Mesendoderm (in vitro differentiated cells): ENCODE data around the gene HLA-DRB1.

Experiments
- DNase-seq: peaks from one replicate; pipeline ENCODE4 v3.0.0; 2013
- H2AK5ac ChIP-seq: 2 replicates; pipeline ENCODE4 v1.6.1; 2013; ENCODE audit warnings: low read length, inconsistent platforms
- H2BK120ac ChIP-seq: 2 replicates; pipeline ENCODE4 v1.6.1; 2013; ENCODE audit warnings: low read depth, mild to moderate bottlenecking, low read length, moderate library complexity, mixed read lengths
- H2BK15ac ChIP-seq: replicated peaks from 2 replicates; pipeline ENCODE4 v1.6.1; 2013; ENCODE audit warnings: low read depth, mild to moderate bottlenecking, moderate library complexity
- H2BK5ac ChIP-seq: 2 replicates; pipeline ENCODE4 v1.6.1; 2013; ENCODE audit warnings: low read length, inconsistent platforms
- H3K18ac ChIP-seq: 2 replicates; pipeline ENCODE4 v1.6.1; 2013; ENCODE audit warnings: mild to moderate bottlenecking, low read length, mixed read lengths
- H3K23ac ChIP-seq: one replicate; pipeline ENCODE4 v1.6.1; 2013; ENCODE audit warnings: low read length
- H3K27ac ChIP-seq: 2 replicates; pipeline ENCODE4 v1.5.1; 2013; ENCODE audit warnings: low read depth, mild to moderate bottlenecking, inconsistent platforms, low read length, moderate library complexity
- H3K27me3 ChIP-seq: 2 replicates; pipeline ENCODE4 v1.6.1; 2013; ENCODE audit warnings: low read length, control low read depth, mild to moderate bottlenecking, inconsistent platforms; ENCODE audit not compliant: insufficient read depth, poor library complexity
- H3K36me3 ChIP-seq: 2 replicates; pipeline ENCODE4 v1.6.1; 2013; ENCODE audit warnings: low read length, inconsistent platforms; ENCODE audit not compliant: control insufficient read depth, insufficient read depth
- H3K4ac ChIP-seq: one replicate; pipeline ENCODE4 v1.6.1; 2013; ENCODE audit warnings: low read depth, mild to moderate bottlenecking, low read length, moderate library complexity
- H3K4me1 ChIP-seq: 2 replicates; pipeline ENCODE4 v1.6.1; 2013; ENCODE audit warnings: low read depth, low read length, inconsistent platforms; ENCODE audit not compliant: control insufficient read depth
- H3K4me2 ChIP-seq: 2 replicates; pipeline ENCODE4 v1.6.1; 2013; ENCODE audit warnings: low read length
- H3K4me3 ChIP-seq: 2 replicates; pipeline ENCODE4 v1.5.1; 2013; ENCODE audit warnings: mild to moderate bottlenecking, low read length
- H3K56ac ChIP-seq: one replicate; pipeline ENCODE4 v1.6.1; 2013; ENCODE audit warnings: low read length
- H3K79me1 ChIP-seq: 2 replicates; pipeline ENCODE4 v1.6.1; 2013; ENCODE audit warnings: low read length, inconsistent platforms
- H3K79me2 ChIP-seq: 2 replicates; pipeline ENCODE4 v1.6.1; 2013; ENCODE audit warnings: mild to moderate bottlenecking, low read length; ENCODE audit not compliant: control insufficient read depth, insufficient read depth
- H3K9ac ChIP-seq: 2 replicates; pipeline ENCODE4 v1.6.1; 2013; ENCODE audit warnings: low read length, inconsistent platforms
- H4K5ac ChIP-seq: one replicate; pipeline ENCODE4 v1.6.1; 2013; ENCODE audit warnings: low read length
- H4K8ac ChIP-seq: one replicate; pipeline ENCODE4 v1.6.1; 2013; ENCODE audit warnings: low read depth, mild to moderate bottlenecking, control low read depth, low read length, moderate library complexity
- WGBS: extraction: QIAGEN DNeasy Blood & Tissue Kit; methylation state at CpG from one replicate; pipeline ENCODE4 v1.1.7; 2013; ENCODE audit warnings: low lambda C conversion rate, missing lambda C conversion rate; ENCODE audit not compliant: insufficient coverage; ENCODE audit errors: extremely low coverage; 5-methylcytosine and 5-hydroxymethylcytosine counted together

Gene HLA-DRB1

DNA sequence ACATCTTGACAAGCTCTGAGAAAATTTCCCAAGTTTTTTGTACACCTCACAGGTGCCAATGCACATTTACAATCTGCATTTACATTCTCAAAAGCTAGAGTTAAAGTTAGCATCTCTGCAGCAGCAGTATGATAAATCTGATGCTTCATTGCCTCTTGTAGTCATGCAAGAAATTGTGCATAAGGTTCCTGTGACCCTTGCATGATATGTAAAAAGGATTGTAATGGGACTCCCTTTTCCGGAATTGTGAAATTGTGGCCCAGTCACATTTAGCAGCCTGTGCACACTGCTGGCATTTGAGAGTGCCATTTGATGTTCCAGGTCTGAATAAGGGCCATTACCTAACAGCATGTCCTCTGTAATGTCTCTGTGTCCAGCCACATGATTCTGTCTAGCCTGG lies 24.1 kb downstream of the HLA-DRB1 start:
- Histone ChIP-seq H3K4ac (no peak overlapping the region), H3K56ac (no peak overlapping the region), H3K18ac (no peak overlapping the region), H3K4me2 (no peak overlapping the region), H3K23ac (no peak overlapping the region), H3K27ac (no peak overlapping the region), H3K4me1 (no peaks in the 10 kb centered on the region), H3K9ac (no peak overlapping the region), H4K5ac (no peak overlapping the region), H3K79me2 (no peaks in the 10 kb centered on the region), H2BK15ac (no peak overlapping the region), H2BK5ac (no peak overlapping the region), H3K36me3 (no peaks in the 10 kb centered on the region), H2AK5ac (no peak overlapping the region), H2BK120ac (no peak overlapping the region), H4K8ac (no peak overlapping the region), H3K4me3 (no peak overlapping the region), H3K79me1 (no peaks in the 10 kb centered on the region), H3K27me3 (no peaks in the 10 kb centered on the region)
- no CpG with 5 or more reads among the region's 1 CpG for WGBS
- DNase-seq, result no peak

DNA sequence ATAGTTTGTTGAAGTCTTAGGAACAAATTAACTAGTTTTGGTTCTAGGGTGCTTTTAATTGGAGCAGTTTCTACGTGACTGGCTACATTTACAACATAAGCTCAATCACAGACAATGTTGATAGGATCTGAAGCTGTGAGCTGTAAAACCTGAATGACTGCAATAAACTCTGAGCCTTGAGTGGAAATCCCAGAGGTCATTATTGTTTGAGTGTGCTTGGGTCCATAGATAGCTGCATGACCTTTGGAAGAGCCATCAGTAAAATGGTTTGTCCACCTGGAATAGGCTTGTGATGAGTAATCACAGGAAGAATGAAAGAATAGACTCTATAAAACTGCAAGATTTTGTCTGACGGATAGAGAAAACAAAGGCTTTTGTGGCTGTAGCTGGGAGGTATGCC lies 26.7 kb downstream of the HLA-DRB1 start:
- H3K27ac ChIP-seq, result no peak overlapping the region
- no CpG with 5 or more reads among the region's 2 CpGs for WGBS

DNA sequence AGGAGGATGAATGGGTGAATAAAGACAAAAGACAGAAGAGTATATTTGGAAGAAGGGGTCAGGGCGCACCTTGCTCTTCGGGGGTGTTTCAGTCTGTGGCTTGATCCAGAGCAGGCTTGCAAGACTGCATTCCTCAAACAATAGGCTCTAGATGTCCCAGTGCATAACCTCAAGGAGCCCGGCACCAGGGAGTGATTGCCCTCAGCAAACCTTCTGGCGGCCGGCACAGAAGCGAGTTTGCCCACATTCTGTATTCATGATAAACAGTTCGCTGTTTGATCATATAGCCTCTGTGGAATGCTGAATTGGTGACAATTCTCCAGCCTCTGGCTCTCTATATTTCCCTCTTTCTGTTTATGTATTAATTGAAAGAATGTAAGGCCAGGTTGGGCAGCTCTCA lies 29.9 kb downstream of the HLA-DRB1 start:
- no peak overlapping the region for H2BK120ac ChIP-seq
- DNase-seq, result no peak
- no peak overlapping the region for H4K8ac ChIP-seq
- no peak overlapping the region for H3K56ac ChIP-seq
- no peak overlapping the region for H3K4me3 ChIP-seq
- H3K27me3 ChIP-seq, result no peaks in the 10 kb centered on the region
- H3K9ac ChIP-seq, result no peak overlapping the region
- no peak overlapping the region for H2AK5ac ChIP-seq
- H3K4me1 ChIP-seq, result no peaks in the 10 kb centered on the region
- no peaks in the 10 kb centered on the region for H3K36me3 ChIP-seq
- H3K4ac ChIP-seq, result no peak overlapping the region
- H3K18ac ChIP-seq, result no peak overlapping the region
- no peak overlapping the region for H4K5ac ChIP-seq
- no peaks in the 10 kb centered on the region for H3K79me2 ChIP-seq
- H3K27ac ChIP-seq, result no peak overlapping the region
- H3K23ac ChIP-seq, result no peak overlapping the region
- no peak overlapping the region for H3K4me2 ChIP-seq
- H3K79me1 ChIP-seq, result no peaks in the 10 kb centered on the region
- WGBS, result no CpG with 5 or more reads among the region's 7 CpGs
- no peak overlapping the region for H2BK5ac ChIP-seq
- no peak overlapping the region for H2BK15ac ChIP-seq

More for the DNA sequence above, 26.7 kb downstream of the HLA-DRB1 start:
- H3K4me2 ChIP-seq, result no peak overlapping the region
- no peak overlapping the region for H3K9ac ChIP-seq
- no peak overlapping the region for H3K23ac ChIP-seq
- DNase-seq, result no peak
- no peak overlapping the region for H4K5ac ChIP-seq
- no peak overlapping the region for H3K4me3 ChIP-seq
- no peaks in the 10 kb centered on the region for H3K79me2 ChIP-seq
- H2BK15ac ChIP-seq, result no peak overlapping the region
- H3K56ac ChIP-seq, result no peak overlapping the region
- H4K8ac ChIP-seq, result no peak overlapping the region
- H3K27me3 ChIP-seq, result no peaks in the 10 kb centered on the region
- H3K36me3 ChIP-seq, result no peaks in the 10 kb centered on the region
- no peak overlapping the region for H2AK5ac ChIP-seq
- no peak overlapping the region for H3K18ac ChIP-seq
- H2BK5ac ChIP-seq, result no peak overlapping the region
- no peaks in the 10 kb centered on the region for H3K79me1 ChIP-seq
- no peak overlapping the region for H2BK120ac ChIP-seq
- H3K4ac ChIP-seq, result no peak overlapping the region
- H3K4me1 ChIP-seq, result no peaks in the 10 kb centered on the region

GRCh38 chr6:32558426-32559057 lies 31.1 kb downstream of the HLA-DRB1 start:
- Histone ChIP-seq H3K4ac (no peak overlapping the region), H3K4me1 (no peaks in the 10 kb centered on the region)
- no CpG with 5 or more reads among the region's 13 CpGs for WGBS

DNA sequence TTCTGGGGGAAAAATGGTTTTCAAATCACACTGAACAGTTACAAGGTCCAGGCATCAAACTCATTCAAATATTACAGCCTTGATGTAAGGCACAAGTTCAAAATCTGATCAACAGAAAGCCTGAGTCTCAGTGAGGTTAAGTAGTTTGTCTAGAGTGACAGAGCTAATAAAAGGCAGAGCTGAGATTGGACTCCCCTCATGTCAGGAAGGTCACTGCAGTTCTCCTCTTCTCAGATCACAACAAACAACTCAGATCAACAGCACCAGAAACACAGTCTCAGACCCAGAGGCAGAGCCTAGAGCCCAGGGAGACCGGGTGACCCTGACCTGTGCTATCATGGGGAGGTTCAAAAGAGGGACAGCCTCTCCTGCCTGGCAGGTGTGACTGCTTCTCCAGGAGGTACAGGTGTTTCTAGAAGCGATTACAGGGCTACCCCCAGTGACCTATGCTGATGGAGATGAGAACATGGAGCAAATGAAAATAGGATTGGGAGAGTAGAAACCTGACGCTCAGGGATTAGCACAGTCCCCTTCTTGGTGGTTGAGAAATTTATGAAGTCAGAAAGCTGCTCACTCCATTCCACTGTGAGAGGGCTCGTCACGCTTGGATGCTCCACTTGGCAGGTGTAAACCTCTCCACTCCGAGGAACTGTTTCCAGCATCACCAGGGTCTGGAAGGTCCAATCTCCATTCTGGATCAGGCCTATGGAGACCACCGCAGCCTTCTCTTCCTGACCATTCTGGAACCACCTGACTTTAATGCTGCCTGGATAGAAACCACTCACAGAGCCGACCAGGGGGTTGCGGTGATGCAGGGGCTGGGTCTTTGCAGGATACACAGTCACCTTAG lies 35.3 kb downstream of the HLA-DRB1 start:
- Histone ChIP-seq H3K36me3 (no peaks in the 10 kb centered on the region), H3K79me1 (no peaks in the 10 kb centered on the region), H2AK5ac (no peak overlapping the region), H2BK5ac (no peak overlapping the region), H4K8ac (no peak overlapping the region), H3K18ac (no peak overlapping the region), H3K27ac (no peak overlapping the region), H3K56ac (no peak overlapping the region), H3K4me1 (no peaks in the 10 kb centered on the region), H3K27me3 (no peaks in the 10 kb centered on the region), H3K23ac (no peak overlapping the region), H2BK120ac (no peak overlapping the region), H3K4ac (no peak overlapping the region), H2BK15ac (no peak overlapping the region), H3K79me2 (no peaks in the 10 kb centered on the region), H3K4me3 (no peak overlapping the region), H3K9ac (no peak overlapping the region), H4K5ac (no peak overlapping the region), H3K4me2 (no peak overlapping the region)
- DNase-seq, result no peak
- no CpG with 5 or more reads among the region's 9 CpGs for WGBS

More at GRCh38 chr6:32558426-32559057, 31.1 kb downstream of the HLA-DRB1 start:
- Histone ChIP-seq H3K4me2 (no peak overlapping the region), H2BK120ac (no peak overlapping the region), H3K79me2 (no peaks in the 10 kb centered on the region), H3K9ac (no peak overlapping the region), H2BK15ac (no peak overlapping the region), H3K27me3 (no peaks in the 10 kb centered on the region), H3K56ac (no peak overlapping the region), H3K36me3 (no peaks in the 10 kb centered on the region), H3K18ac (no peak overlapping the region), H4K8ac (no peak overlapping the region), H3K27ac (no peak overlapping the region), H3K4me3 (no peak overlapping the region), H3K79me1 (no peaks in the 10 kb centered on the region), H4K5ac (no peak overlapping the region), H2BK5ac (no peak overlapping the region), H2AK5ac (no peak overlapping the region), H3K23ac (no peak overlapping the region)
- DNase-seq, result peak; percentile 13
